ENCODE measurements around the gene KHDRBS1.

- no peak for TF ChIP-seq CTCF (CRISPR knock-in tag; IDR thresholded peaks at IDR 0.05)
- no peak for TF ChIP-seq ZNF547 (CRISPR knock-in tag; IDR thresholded peaks at IDR 0.05)
- no peak for TF ChIP-seq ZNF282 (IDR thresholded peaks at IDR 0.05; ENCODE audit: partially characterized antibody)
Observed at GRCh38 chr1:32051706-32052105, 38.0 kb downstream of the KHDRBS1 start.
